ENCODE measurements around the gene LPCAT1. TPM values are rescaled to one million over a fixed set of nuclear protein-coding genes. Genes with fewer than 3 reads are reported as not detected.

LPCAT1 gene
- total RNA-seq, 4 donors from 2014 or later = 8.8 to 59.4 (median 28.5) TPM

DNA sequence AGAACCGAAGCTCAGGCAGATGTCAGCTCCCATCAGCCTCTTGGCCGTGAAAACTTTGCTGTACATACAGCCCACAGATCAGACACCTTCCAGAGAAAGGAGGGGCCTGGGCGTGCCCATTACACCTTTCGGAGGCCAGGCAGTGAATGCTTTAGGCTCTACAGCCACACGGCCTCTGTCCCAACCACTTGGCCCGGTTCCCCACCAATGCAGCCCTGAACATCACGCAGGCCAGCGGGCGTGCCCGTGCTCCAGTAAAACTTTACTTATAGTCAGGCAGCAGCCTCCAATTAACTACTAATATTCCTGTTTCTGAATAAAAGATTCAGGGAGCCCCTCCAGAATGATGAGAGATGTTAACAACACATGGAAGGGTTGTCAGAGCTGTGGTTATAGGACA lies 23.9 kb downstream of the LPCAT1 start:
- no peaks in the 10 kb centered on the region for H3K9me3 ChIP-seq
- peak overlapping the region in 1 of 4 donors; percentile 70 for H3K27ac ChIP-seq
- no peaks in the 10 kb centered on the region for H3K27me3 ChIP-seq
- H3K4me3 ChIP-seq = no peak overlapping the region
- TF ChIP-seq POLR2A (IDR thresholded peaks at IDR 0.05) = no peak
- no peak for TF ChIP-seq CTCF (IDR thresholded peaks at IDR 0.05)
- H3K36me3 ChIP-seq = no peaks in the 10 kb centered on the region
- no peak for DNase-seq
- H3K4me1 ChIP-seq = peaks cover 0 to 44% (median 10%) of the 10 kb centered on the region in 4 donors

GRCh38 chr5:1498623-1499416 lies 24.9 kb downstream of the LPCAT1 start:
- Histone ChIP-seq H3K27ac (peak overlapping the region in 1 of 4 donors; percentile 70), H3K4me3 (no peak overlapping the region), H3K27me3 (no peaks in the 10 kb centered on the region), H3K4me1 (peaks cover 0 to 44% (median 10%) of the 10 kb centered on the region in 4 donors), H3K9me3 (no peaks in the 10 kb centered on the region), H3K36me3 (peaks cover 0 to under 1% (median 0%) of the 10 kb centered on the region in 3 donors)
- TF ChIP-seq CTCF (IDR thresholded peaks at IDR 0.05) = no peak
- TF ChIP-seq POLR2A (IDR thresholded peaks at IDR 0.05) = no peak
- DNase-seq = peak in 1 of 3 donors; percentile 62

DNA sequence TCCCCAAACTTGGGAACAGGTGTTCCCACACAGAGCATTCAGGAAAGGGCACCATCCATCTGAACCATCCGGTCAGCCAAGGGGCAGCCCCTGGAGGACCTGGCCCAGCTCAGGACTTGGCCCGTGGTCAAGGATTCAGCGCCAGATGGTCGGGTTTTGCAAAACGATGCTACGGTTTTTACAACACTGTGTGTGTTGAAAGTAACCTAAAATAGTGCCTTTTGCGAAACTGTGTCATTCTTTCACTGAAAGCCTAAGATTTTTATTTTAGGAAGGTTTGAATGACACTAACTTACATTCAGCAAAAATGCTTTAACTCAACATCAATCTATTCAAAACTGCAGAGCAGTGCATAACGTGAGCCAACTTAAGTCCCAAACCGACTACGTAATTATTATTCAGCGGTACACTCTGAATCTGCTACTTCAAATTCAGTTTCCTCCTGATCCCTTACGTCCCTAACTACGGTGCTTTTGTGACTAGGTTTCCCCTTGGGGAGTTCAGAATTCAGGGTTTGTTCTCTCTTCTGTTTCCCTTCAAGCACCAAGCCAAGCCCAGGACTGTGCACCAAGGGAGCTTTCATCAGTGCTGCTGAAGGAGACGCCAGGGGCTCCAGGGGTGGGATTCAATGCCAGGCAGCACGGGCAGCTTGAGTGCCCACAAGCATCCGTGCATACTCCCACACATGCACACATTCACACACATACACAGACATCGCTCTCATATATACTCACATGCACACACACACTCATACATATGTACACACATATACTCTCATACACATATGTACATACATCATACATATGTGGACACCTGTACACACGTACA lies 25.8 kb downstream of the LPCAT1 start:
- no peak for DNase-seq
- Histone ChIP-seq H3K27ac (peak overlapping the region in 1 of 4 donors; percentile 70), H3K9me3 (no peaks in the 10 kb centered on the region), H3K36me3 (peaks cover 0 to 5% (median 0%) of the 10 kb centered on the region in 3 donors), H3K4me3 (no peak overlapping the region), H3K4me1 (peaks cover 0 to 40% (median 8%) of the 10 kb centered on the region in 4 donors), H3K27me3 (no peaks in the 10 kb centered on the region)
- no peak for TF ChIP-seq POLR2A (IDR thresholded peaks at IDR 0.05)
- no peak for TF ChIP-seq CTCF (IDR thresholded peaks at IDR 0.05)

- Histone ChIP-seq H3K27me3 (no peaks in the 10 kb centered on the region), H3K9me3 (no peaks in the 10 kb centered on the region), H3K4me1 (peaks cover 0 to 36% (median 7%) of the 10 kb centered on the region in 4 donors), H3K36me3 (peaks cover 0 to 5% (median 0%) of the 10 kb centered on the region in 3 donors), H3K4me3 (no peak overlapping the region), H3K27ac (peak overlapping the region in 1 of 4 donors; percentile 70)
- DNase-seq = peak in 2 of 3 donors; percentile 65 to 81
- TF ChIP-seq POLR2A (IDR thresholded peaks at IDR 0.05) (no peak), CTCF (IDR thresholded peaks at IDR 0.05) (no peak)
Observed at GRCh38 chr5:1497242-1497777, 26.4 kb downstream of the LPCAT1 start.

GRCh38 chr5:1495525-1495897 lies 28.2 kb downstream of the LPCAT1 start:
- Histone ChIP-seq H3K27ac (peak overlapping the region; percentile 25 to 79 (median 54)), H3K36me3 (peaks cover 0 to 11% (median 0%) of the 10 kb centered on the region in 3 donors)
- DNase-seq = no peak

More at GRCh38 chr5:1495525-1495897, 28.2 kb downstream of the LPCAT1 start:
- Histone ChIP-seq H3K9me3 (no peaks in the 10 kb centered on the region), H3K4me3 (no peak overlapping the region), H3K27me3 (no peaks in the 10 kb centered on the region), H3K4me1 (peaks cover 0 to 27% (median 1%) of the 10 kb centered on the region in 4 donors)
- TF ChIP-seq CTCF (IDR thresholded peaks at IDR 0.05) (no peak), POLR2A (IDR thresholded peaks at IDR 0.05) (no peak)

All from Peyer's patch (tissue), 4 donors.